Calu3 (cell line): Measurements from ENCODE around the gene FAM169A. TPM values are rescaled to one million over a fixed set of nuclear protein-coding genes. Genes with fewer than 3 reads are reported as not detected.
"Not testable (repeated sequence)": the region's sequence is repeated elsewhere in the genome, so short reads cannot be mapped to it uniquely, and the experiment has no call there.

ENCODE experiments used
- Bru-seq: library from RNA; stranded (reverse); fragments of 400-500 nt; gene quantifications from one replicate; lab custom pipeline; 2021; lab: Mats Ljungman, UMichigan
- BruChase-seq, 2 experiments: library from RNA; stranded (reverse); fragments of 400-500 nt; gene quantifications; one replicate each; lab custom pipeline; 2021; lab: Mats Ljungman, UMichigan
- BruUV-seq: library from RNA; stranded (reverse); fragments of 400-500 nt; replicated peaks from 2 replicates; lab custom pipeline; 2021; lab: Mats Ljungman, UMichigan
- CTCF ChIA-PET: fragments of 300-600 bp; sonication (Branson Sonifier 250); formaldehyde crosslinking; loops from one replicate; lab custom pipeline; 2022; ENCODE audit warnings: antibody characterized with exemption; lab: Charles Lee
- DNase-seq: peaks from one replicate; pipeline ENCODE4 v3.0.0; 2022
- H3K27ac Mint-ChIP-seq: one replicate; pipeline ENCODE4 v1.8.0; 2022; ENCODE audit warnings: mixed read lengths; ENCODE audit not compliant: unreplicated experiment
- H3K27me3 Mint-ChIP-seq: one replicate; pipeline ENCODE4 v1.8.0; 2022; ENCODE audit warnings: mixed read lengths; ENCODE audit not compliant: unreplicated experiment
- H3K36me3 Mint-ChIP-seq: one replicate; pipeline ENCODE4 v1.8.0; 2022; ENCODE audit warnings: mild to moderate bottlenecking, moderate library complexity, mixed read lengths; ENCODE audit not compliant: insufficient read depth, unreplicated experiment
- H3K4me1 Mint-ChIP-seq: one replicate; pipeline ENCODE4 v1.8.0; 2022; ENCODE audit warnings: mild to moderate bottlenecking, low read depth, mixed read lengths; ENCODE audit not compliant: unreplicated experiment
- H3K4me3 Mint-ChIP-seq: one replicate; pipeline ENCODE4 v1.8.0; 2022; ENCODE audit warnings: mild to moderate bottlenecking, low read depth, moderate library complexity, mixed read lengths; ENCODE audit not compliant: unreplicated experiment
- H3K9me3 Mint-ChIP-seq: one replicate; pipeline ENCODE4 v1.8.0; 2022; ENCODE audit warnings: low read depth, mixed read lengths; ENCODE audit not compliant: unreplicated experiment
- CTCF ChIP-seq: fragments of 200-600 bp; IDR thresholded peaks from one replicate; pipeline ENCODE4 v1.8.0; 2022; ENCODE audit warnings: antibody characterized with exemption; ENCODE audit not compliant: unreplicated experiment
- intact Hi-C: fragments of 100-400 bp; cut with micrococcal nuclease; formaldehyde crosslinking; loops from one replicate; pipeline ENCODE4 v1.10.0; 2022; ENCODE audit not compliant: unreplicated experiment
- long read RNA-seq: library from polyadenylated mRNA; stranded (forward); transcript quantifications from one replicate; pipeline ENCODE4 v2.0.0, GENCODE V29; 2022
- total RNA-seq: library from RNA; stranded (reverse); gene quantifications from 2 replicates; pipeline ENCODE4 v1.2.3, GENCODE V29; 2022

The FAM169A gene
- total RNA-seq (13.4 and 14.1 TPM in 2 replicates), Bru-seq, nascent RNA (percentile 65 among the genes with signal in this experiment), BruChase-seq, experiment 1, labeled RNA remaining after a 6-hour chase (percentile 64 among the genes with signal in this experiment), BruChase-seq, experiment 2, labeled RNA remaining after a 2-hour chase (percentile 68 among the genes with signal in this experiment)
- long read RNA-seq, partial matches to known transcripts, result 0 of 3 reads
- long read RNA-seq, other reads (novel, unspliced or antisense), result 3 of 3 reads

- intact Hi-C loops, result no loop called here
- peak; percentile 76 for DNase-seq
- no peak for TF ChIP-seq CTCF
- Mint-ChIP-seq H3K9me3 (no peaks in the 10 kb centered on the region), H3K4me1 (peaks cover 11% of the 10 kb centered on the region), H3K36me3 (peaks cover 21% of the 10 kb centered on the region), H3K27me3 (no peaks in the 10 kb centered on the region), H3K4me3 (peak within 1 kb of the TSS; percentile 86), H3K27ac (peak within 1 kb of the TSS; percentile 85)
- BruUV-seq, result no TSS peak
- CTCF ChIA-PET, result interaction anchor here (0.5 kb wide), 1 partner anchor 1475 kb away, joined by 4 read pairs; no protein-coding TSS in a partner anchor
Observed at GRCh38 chr5:74865804-74866595, at the start of gene FAM169A. Gene FAM169A (minus strand): TSS chr5:74866387. CDS start chr5:74841676, 24,711 bp downstream.

- no peak for TF ChIP-seq CTCF
Observed at GRCh38 chr5:74915488-74915887, 49.3 kb upstream of the FAM169A start.

GRCh38 chr5:74911421-74911820 is 45.2 kb upstream of the FAM169A start:
- Mint-ChIP-seq H3K9me3 (peaks cover 13% of the 10 kb centered on the region), H3K27me3 (peaks cover 16% of the 10 kb centered on the region), H3K4me1 (peaks cover 24% of the 10 kb centered on the region)
- intact Hi-C loops, BruUV-seq, DNase-seq, H3K27ac Mint-ChIP-seq, H3K4me3 Mint-ChIP-seq, H3K36me3 Mint-ChIP-seq: not testable (repeated sequence)
- CTCF ChIA-PET, result interaction anchor here (0.6 kb wide), 1 partner anchor 280 kb away, joined by 3 read pairs; no protein-coding TSS in a partner anchor

More at GRCh38 chr5:74915488-74915887, 49.3 kb upstream of the FAM169A start:
- Mint-ChIP-seq H3K4me1 (peaks cover 29% of the 10 kb centered on the region), H3K27me3 (peaks cover 5% of the 10 kb centered on the region), H3K27ac (no peak overlapping the region), H3K4me3 (no peak overlapping the region), H3K36me3 (no peaks in the 10 kb centered on the region), H3K9me3 (peaks cover 7% of the 10 kb centered on the region)
- CTCF ChIA-PET, result no interaction called here
- BruUV-seq, result no TSS peak
- intact Hi-C loops, result loop anchor here (5.0 kb wide), 1 partner anchor 1013 kb away; no protein-coding TSS in a partner anchor
- no peak for DNase-seq

GRCh38 chr5:74909888-74910287 is 43.7 kb upstream of the FAM169A start:
- Mint-ChIP-seq H3K27me3 (peaks cover 16% of the 10 kb centered on the region), H3K4me1 (peaks cover 15% of the 10 kb centered on the region), H3K9me3 (peaks cover 13% of the 10 kb centered on the region)
- H3K27ac Mint-ChIP-seq, CTCF ChIA-PET, intact Hi-C loops, H3K36me3 Mint-ChIP-seq, DNase-seq, H3K4me3 Mint-ChIP-seq, BruUV-seq: not testable (repeated sequence)

GRCh38 chr5:74908237-74908636 is 42.0 kb upstream of the FAM169A start:
- BruUV-seq, intact Hi-C loops: not testable (repeated sequence)

GRCh38 chr5:74904713-74905112 is 38.5 kb upstream of the FAM169A start:
- H3K4me3 Mint-ChIP-seq, CTCF ChIA-PET, H3K36me3 Mint-ChIP-seq, DNase-seq, H3K27ac Mint-ChIP-seq, H3K27me3 Mint-ChIP-seq, BruUV-seq, H3K9me3 Mint-ChIP-seq, intact Hi-C loops, H3K4me1 Mint-ChIP-seq: not testable (repeated sequence)

More at GRCh38 chr5:74908237-74908636, 42.0 kb upstream of the FAM169A start:
- H3K27me3 Mint-ChIP-seq, result peaks cover 16% of the 10 kb centered on the region
- H3K4me3 Mint-ChIP-seq, CTCF ChIA-PET, H3K36me3 Mint-ChIP-seq, H3K4me1 Mint-ChIP-seq, DNase-seq, H3K27ac Mint-ChIP-seq: not testable (repeated sequence)
- peaks cover 13% of the 10 kb centered on the region for H3K9me3 Mint-ChIP-seq
